GM12878 (cell line): ENCODE results near the gene ZNF629. TPM values are rescaled to one million over a fixed set of nuclear protein-coding genes. Genes with fewer than 3 reads are reported as not detected.

Experiments
- BCL11A ChIP-seq: IDR thresholded peaks from 2 replicates; pipeline ENCODE4 v1.6.1; 2011; ENCODE audit warnings: low read depth, low read length
- E4F1 ChIP-seq: fragments of 450-650 bp; IDR thresholded peaks from 2 replicates; pipeline ENCODE4 v1.6.1; 2018; ENCODE audit warnings: borderline replicate concordance, mild to moderate bottlenecking; ENCODE audit not compliant: partially characterized antibody
- EGR1 ChIP-seq, 2 experiments: IDR thresholded peaks; 1 replicate in 1 of 2; 2 replicates in 1 of 2; pipeline ENCODE4 v1.6.1; 2011 to 2012; ENCODE audit warnings: low read depth in 2 of 2, low read length in 2 of 2, borderline replicate concordance in 1 of 2, mild to moderate bottlenecking in 1 of 2, moderate library complexity in 1 of 2
- EP300 ChIP-seq, 2 experiments: fragments of 150-350 bp in 1 of 2; IDR thresholded peaks; 2 replicates each; pipeline ENCODE4 v1.6.1; 2011 to 2012; ENCODE audit warnings: low read depth in 2 of 2, low read length in 2 of 2, borderline replicate concordance in 1 of 2, improper control_type of control experiment in 1 of 2, inconsistent platforms in 1 of 2; ENCODE audit not compliant: control insufficient read depth in 1 of 2
- NFYA ChIP-seq: IDR thresholded peaks from 2 replicates; pipeline ENCODE4 v1.6.1; 2011; ENCODE audit warnings: low read depth, mild to moderate bottlenecking, low read length, improper control_type of control experiment, borderline replicate concordance
- NRF1 ChIP-seq: conservative IDR thresholded peaks from 2 replicates; pipeline ENCODE4 v1.6.1; 2011; ENCODE audit warnings: mild to moderate bottlenecking, low read depth, low read length, improper control_type of control experiment
- RBBP5 ChIP-seq: fragments of 200-600 bp; sonication (generic); conservative IDR thresholded peaks from 2 replicates; pipeline ENCODE4 v1.6.1; 2016
- ZNF217 ChIP-seq: fragments of 450-650 bp; IDR thresholded peaks from 2 replicates; pipeline ENCODE4 v1.6.1; 2017; ENCODE audit warnings: antibody characterized with exemption, mild to moderate bottlenecking
- polyA plus RNA-seq, 11 experiments: library from polyadenylated mRNA; depleted of rRNA in 4 of 11; unstranded in 6 of 11; stranded (reverse) in 5 of 11; fragments of >200 nt; fragmentation: Nextera tagmentation in 4 of 11; fragmentation: Illumina TruSeq in 1 of 11; extraction: Ambion mirVana in 4 of 11; extraction: Trizol in 1 of 11; gene quantifications; 1 replicate in 1 of 11; 2 replicates in 10 of 11; pipeline versions ENCODE4 v1.2.1 to v1.2.3, GENCODE V29; 2011 to 2016; ENCODE audit warnings: inconsistent platforms in 2 of 11, missing spikeins in 2 of 11, low read depth in 1 of 11
- total RNA-seq, 4 experiments: library from RNA; depleted of rRNA in 3 of 4; stranded (reverse); fragments of >200 nt in 3 of 4; fragmentation: Illumina TruSeq in 1 of 4; extraction: Trizol in 1 of 4; gene quantifications; 2 replicates each; pipeline versions ENCODE4 v1.2.1 to v1.2.3, GENCODE V29; 2013 to 2021
- TF ChIP-seq, protein P1 (sequence below): IDR thresholded peaks from 2 replicates; pipeline ENCODE4 v1.6.1; 2012; ENCODE audit warnings: improper control_type of control experiment, low read depth, low read length; ENCODE audit not compliant: insufficient replicate concordance
- TF ChIP-seq, protein P2 (sequence below): fragments of 450-650 bp; IDR thresholded peaks from 2 replicates; pipeline ENCODE4 v1.6.1; 2017; ENCODE audit warnings: mild to moderate bottlenecking

The ZNF629 gene
- total and polyA plus RNA-seq, 10 of the 15 experiments (the other 5 are each of a cell fraction or from before 2014, with no cell fraction given): 0.02 to 0.69 (median 0.40) TPM

GRCh38 chr16:30764816-30765465 is 22.1 kb downstream of the ZNF629 start (continued):
- TF ChIP-seq E4F1: no peak
- no peak for TF ChIP-seq BCL11A
- no peak for TF ChIP-seq ZNF217
- no peak for TF ChIP-seq NRF1
- TF ChIP-seq, protein P1, sequence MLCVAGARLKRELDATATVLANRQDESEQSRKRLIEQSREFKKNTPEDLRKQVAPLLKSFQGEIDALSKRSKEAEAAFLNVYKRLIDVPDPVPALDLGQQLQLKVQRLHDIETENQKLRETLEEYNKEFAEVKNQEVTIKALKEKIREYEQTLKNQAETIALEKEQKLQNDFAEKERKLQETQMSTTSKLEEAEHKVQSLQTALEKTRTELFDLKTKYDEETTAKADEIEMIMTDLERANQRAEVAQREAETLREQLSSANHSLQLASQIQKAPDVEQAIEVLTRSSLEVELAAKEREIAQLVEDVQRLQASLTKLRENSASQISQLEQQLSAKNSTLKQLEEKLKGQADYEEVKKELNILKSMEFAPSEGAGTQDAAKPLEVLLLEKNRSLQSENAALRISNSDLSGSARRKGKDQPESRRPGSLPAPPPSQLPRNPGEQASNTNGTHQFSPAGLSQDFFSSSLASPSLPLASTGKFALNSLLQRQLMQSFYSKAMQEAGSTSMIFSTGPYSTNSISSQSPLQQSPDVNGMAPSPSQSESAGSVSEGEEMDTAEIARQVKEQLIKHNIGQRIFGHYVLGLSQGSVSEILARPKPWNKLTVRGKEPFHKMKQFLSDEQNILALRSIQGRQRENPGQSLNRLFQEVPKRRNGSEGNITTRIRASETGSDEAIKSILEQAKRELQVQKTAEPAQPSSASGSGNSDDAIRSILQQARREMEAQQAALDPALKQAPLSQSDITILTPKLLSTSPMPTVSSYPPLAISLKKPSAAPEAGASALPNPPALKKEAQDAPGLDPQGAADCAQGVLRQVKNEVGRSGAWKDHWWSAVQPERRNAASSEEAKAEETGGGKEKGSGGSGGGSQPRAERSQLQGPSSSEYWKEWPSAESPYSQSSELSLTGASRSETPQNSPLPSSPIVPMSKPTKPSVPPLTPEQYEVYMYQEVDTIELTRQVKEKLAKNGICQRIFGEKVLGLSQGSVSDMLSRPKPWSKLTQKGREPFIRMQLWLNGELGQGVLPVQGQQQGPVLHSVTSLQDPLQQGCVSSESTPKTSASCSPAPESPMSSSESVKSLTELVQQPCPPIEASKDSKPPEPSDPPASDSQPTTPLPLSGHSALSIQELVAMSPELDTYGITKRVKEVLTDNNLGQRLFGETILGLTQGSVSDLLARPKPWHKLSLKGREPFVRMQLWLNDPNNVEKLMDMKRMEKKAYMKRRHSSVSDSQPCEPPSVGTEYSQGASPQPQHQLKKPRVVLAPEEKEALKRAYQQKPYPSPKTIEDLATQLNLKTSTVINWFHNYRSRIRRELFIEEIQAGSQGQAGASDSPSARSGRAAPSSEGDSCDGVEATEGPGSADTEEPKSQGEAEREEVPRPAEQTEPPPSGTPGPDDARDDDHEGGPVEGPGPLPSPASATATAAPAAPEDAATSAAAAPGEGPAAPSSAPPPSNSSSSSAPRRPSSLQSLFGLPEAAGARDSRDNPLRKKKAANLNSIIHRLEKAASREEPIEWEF: no peak
- no peak for TF ChIP-seq EP300 (IDR thresholded peaks at IDR 0.05; ENCODE audit: borderline replicate concordance in 1 of 2, control insufficient read depth in 1 of 2, low read depth in 2 of 2, low read length in 2 of 2)
- no peak for TF ChIP-seq RBBP5
- TF ChIP-seq, protein P2, sequence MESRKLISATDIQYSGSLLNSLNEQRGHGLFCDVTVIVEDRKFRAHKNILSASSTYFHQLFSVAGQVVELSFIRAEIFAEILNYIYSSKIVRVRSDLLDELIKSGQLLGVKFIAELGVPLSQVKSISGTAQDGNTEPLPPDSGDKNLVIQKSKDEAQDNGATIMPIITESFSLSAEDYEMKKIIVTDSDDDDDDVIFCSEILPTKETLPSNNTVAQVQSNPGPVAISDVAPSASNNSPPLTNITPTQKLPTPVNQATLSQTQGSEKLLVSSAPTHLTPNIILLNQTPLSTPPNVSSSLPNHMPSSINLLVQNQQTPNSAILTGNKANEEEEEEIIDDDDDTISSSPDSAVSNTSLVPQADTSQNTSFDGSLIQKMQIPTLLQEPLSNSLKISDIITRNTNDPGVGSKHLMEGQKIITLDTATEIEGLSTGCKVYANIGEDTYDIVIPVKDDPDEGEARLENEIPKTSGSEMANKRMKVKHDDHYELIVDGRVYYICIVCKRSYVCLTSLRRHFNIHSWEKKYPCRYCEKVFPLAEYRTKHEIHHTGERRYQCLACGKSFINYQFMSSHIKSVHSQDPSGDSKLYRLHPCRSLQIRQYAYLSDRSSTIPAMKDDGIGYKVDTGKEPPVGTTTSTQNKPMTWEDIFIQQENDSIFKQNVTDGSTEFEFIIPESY: no peak
- TF ChIP-seq EGR1 (IDR thresholded peaks at IDR 0.05; ENCODE audit: borderline replicate concordance in 1 of 2, low read depth in 2 of 2, low read length in 2 of 2): no peak
- no peak for TF ChIP-seq NFYA
